Mammary epithelial cell (primary cell): Measurements from ENCODE around the gene GCDH.

ENCODE experiments used
- EZH2 ChIP-seq: IDR thresholded peaks from 2 replicates; pipeline ENCODE4 v1.6.1; 2012; ENCODE audit warnings: low read length, inconsistent platforms, borderline replicate concordance
- TF ChIP-seq, protein P1 (sequence below), 2 donors: IDR thresholded peaks in 1 of 2; conservative IDR thresholded peaks in 1 of 2; 2 replicates each; pipeline ENCODE4 v1.5.1; 2011 to 2012; ENCODE audit warnings: inconsistent platforms in 2 of 2, low read length in 2 of 2, mild to moderate bottlenecking in 2 of 2, control low read depth in 1 of 2, low read depth in 1 of 2; ENCODE audit not compliant: insufficient read depth in 1 of 2; ENCODE audit errors: extremely low read depth in 1 of 2

DNA sequence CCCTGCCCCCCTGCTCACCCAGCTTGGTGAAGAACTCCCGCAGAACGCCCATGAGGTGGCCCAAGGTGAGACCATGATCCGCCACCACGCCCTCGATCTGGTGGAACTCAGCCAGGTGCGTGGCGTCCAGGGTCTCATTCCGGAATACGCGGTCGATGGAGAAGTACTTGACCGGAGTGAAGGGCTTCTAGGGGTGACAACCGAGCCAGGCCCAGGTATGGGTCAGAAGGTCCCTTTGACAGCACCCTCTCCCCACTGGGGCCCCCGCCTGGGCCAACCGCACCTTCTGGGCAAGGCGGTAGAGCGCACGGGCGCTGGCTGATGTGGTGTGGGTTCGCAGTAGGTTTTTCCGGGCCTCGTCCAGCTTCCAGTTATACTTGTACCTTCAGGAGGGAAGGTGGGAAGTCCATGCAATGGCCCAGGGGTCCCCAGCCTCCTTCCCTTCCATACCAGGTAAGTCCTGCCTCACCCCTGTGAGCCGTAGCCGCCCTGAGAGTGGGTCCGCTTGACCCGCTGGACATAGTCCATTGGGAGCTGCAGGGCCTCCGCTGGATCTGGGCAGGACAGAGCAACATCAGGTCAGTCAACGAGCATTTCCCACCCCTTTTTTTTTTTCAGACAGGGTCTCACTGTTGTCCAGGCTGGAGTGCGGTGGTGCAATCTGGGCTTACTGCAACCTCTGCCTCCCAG is 33.8 kb downstream of the GCDH start:
- TF ChIP-seq, protein P1, sequence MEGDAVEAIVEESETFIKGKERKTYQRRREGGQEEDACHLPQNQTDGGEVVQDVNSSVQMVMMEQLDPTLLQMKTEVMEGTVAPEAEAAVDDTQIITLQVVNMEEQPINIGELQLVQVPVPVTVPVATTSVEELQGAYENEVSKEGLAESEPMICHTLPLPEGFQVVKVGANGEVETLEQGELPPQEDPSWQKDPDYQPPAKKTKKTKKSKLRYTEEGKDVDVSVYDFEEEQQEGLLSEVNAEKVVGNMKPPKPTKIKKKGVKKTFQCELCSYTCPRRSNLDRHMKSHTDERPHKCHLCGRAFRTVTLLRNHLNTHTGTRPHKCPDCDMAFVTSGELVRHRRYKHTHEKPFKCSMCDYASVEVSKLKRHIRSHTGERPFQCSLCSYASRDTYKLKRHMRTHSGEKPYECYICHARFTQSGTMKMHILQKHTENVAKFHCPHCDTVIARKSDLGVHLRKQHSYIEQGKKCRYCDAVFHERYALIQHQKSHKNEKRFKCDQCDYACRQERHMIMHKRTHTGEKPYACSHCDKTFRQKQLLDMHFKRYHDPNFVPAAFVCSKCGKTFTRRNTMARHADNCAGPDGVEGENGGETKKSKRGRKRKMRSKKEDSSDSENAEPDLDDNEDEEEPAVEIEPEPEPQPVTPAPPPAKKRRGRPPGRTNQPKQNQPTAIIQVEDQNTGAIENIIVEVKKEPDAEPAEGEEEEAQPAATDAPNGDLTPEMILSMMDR (conservative IDR thresholded peaks at IDR 0.05 in 1 of 2, IDR thresholded peaks at IDR 0.05 in 1 of 2; ENCODE audit: extremely low read depth in 1 of 2, insufficient read depth in 1 of 2, low read depth in 1 of 2, low read length in 2 of 2), result no peak
- no peak for TF ChIP-seq EZH2
